Loucy (cell line): ENCODE results near the gene EZH1.

Experiments used
- CTCF ChIP-seq: fragments of 200-600 bp; sonication (generic); conservative IDR thresholded peaks from 2 replicates; pipeline ENCODE4 v1.5.1; 2014; ENCODE audit warnings: mild to moderate bottlenecking, antibody characterized with exemption, low read length
- EZH2phosphoT487 ChIP-seq: fragments of 200-600 bp; IDR thresholded peaks from 2 replicates; pipeline ENCODE4 v1.6.1; 2018; ENCODE audit warnings: antibody characterized with exemption, mild to moderate bottlenecking, moderate library complexity, borderline replicate concordance

GRCh38 chr17:42782166-42783061, 37.6 kb upstream of the EZH1 start:
- TF ChIP-seq CTCF, result no peak
- TF ChIP-seq EZH2phosphoT487, result no peak
